Astrocyte (in vitro differentiated cells and primary cell): ENCODE measurements around the gene CRNKL1. TPM values are rescaled to one million over a fixed set of nuclear protein-coding genes. Genes with fewer than 3 reads are reported as not detected.

Experiments used
- DNase-seq: peaks from one replicate; pipeline ENCODE4 v3.0.0-alpha.2; 2010; ENCODE audit warnings: low read depth
- FAIRE-seq: peaks from 2 replicates; lab custom pipeline; 2011; peaks lifted over from hg19 to GRCh38; lab: Jason Lieb, UNC
- H2AFZ ChIP-seq: 2 replicates; pipeline ENCODE4 v1.6.0; 2012; ENCODE audit warnings: low read depth, low read length, inconsistent platforms
- H3K27ac ChIP-seq: 2 replicates; pipeline ENCODE4 v1.5.1; 2011; ENCODE audit warnings: low read depth, low read length, inconsistent platforms
- H3K27me3 ChIP-seq: 2 replicates; pipeline ENCODE4 v1.6.0; 2011; ENCODE audit warnings: low read length, inconsistent platforms; ENCODE audit not compliant: insufficient read depth
- H3K36me3 ChIP-seq: 2 replicates; pipeline ENCODE4 v1.5.1; 2011; ENCODE audit warnings: low read length, inconsistent platforms; ENCODE audit not compliant: insufficient read depth
- H3K4me1 ChIP-seq: 2 replicates; pipeline ENCODE4 v1.5.1; 2011; ENCODE audit warnings: low read length, inconsistent platforms; ENCODE audit not compliant: insufficient read depth
- H3K4me2 ChIP-seq: 2 replicates; pipeline ENCODE4 v1.6.0; 2012; ENCODE audit warnings: low read length, inconsistent platforms
- H3K4me3 ChIP-seq: 2 replicates; pipeline ENCODE4 v1.5.1; 2011; ENCODE audit warnings: low read depth, mild to moderate bottlenecking, low read length, inconsistent platforms; ENCODE audit not compliant: insufficient read depth
- H3K79me2 ChIP-seq: 2 replicates; pipeline ENCODE4 v1.6.0; 2012; ENCODE audit warnings: mild to moderate bottlenecking, low read length, inconsistent platforms; ENCODE audit not compliant: insufficient read depth
- H3K9ac ChIP-seq: 2 replicates; pipeline ENCODE4 v1.6.0; 2012; ENCODE audit warnings: mild to moderate bottlenecking, low read length, inconsistent platforms
- H3K9me3 ChIP-seq: 2 replicates; pipeline ENCODE4 v1.5.1; 2012; ENCODE audit warnings: low read depth, mild to moderate bottlenecking, low read length, inconsistent platforms; ENCODE audit not compliant: insufficient read depth
- H4K20me1 ChIP-seq: 2 replicates; pipeline ENCODE4 v1.6.0; 2012; ENCODE audit warnings: low read length, inconsistent platforms; ENCODE audit not compliant: insufficient read depth
- H3K27ac Mint-ChIP-seq: one replicate; pipeline ENCODE4 v1.8.0; 2021; ENCODE audit warnings: mild to moderate bottlenecking, mixed read lengths; ENCODE audit not compliant: unreplicated experiment
- H3K27me3 Mint-ChIP-seq: one replicate; pipeline ENCODE4 v1.8.0; 2021; ENCODE audit warnings: low read depth, mixed read lengths; ENCODE audit not compliant: unreplicated experiment
- H3K36me3 Mint-ChIP-seq: one replicate; pipeline ENCODE4 v1.8.0; 2021; ENCODE audit warnings: low read depth, mixed read lengths; ENCODE audit not compliant: unreplicated experiment
- H3K4me1 Mint-ChIP-seq: one replicate; pipeline ENCODE4 v1.8.0; 2021; ENCODE audit warnings: low read depth, mixed read lengths; ENCODE audit not compliant: unreplicated experiment
- H3K4me3 Mint-ChIP-seq: one replicate; pipeline ENCODE4 v1.8.0; 2021; ENCODE audit warnings: mild to moderate bottlenecking, moderate library complexity, mixed read lengths; ENCODE audit not compliant: unreplicated experiment
- H3K9me3 Mint-ChIP-seq: one replicate; pipeline ENCODE4 v1.8.0; 2021; ENCODE audit warnings: mild to moderate bottlenecking, mixed read lengths; ENCODE audit not compliant: unreplicated experiment
- CTCF ChIP-seq: IDR thresholded peaks from 2 replicates; pipeline ENCODE4 v1.5.1; 2011; ENCODE audit warnings: low read depth, mild to moderate bottlenecking, inconsistent platforms, low read length, moderate library complexity; ENCODE audit not compliant: insufficient read depth
- EZH2 ChIP-seq: IDR thresholded peaks from 2 replicates; pipeline ENCODE4 v1.6.1; 2012; ENCODE audit warnings: mild to moderate bottlenecking, low read length, inconsistent platforms; ENCODE audit not compliant: insufficient read depth
- total RNA-seq: library from RNA; stranded (reverse); gene quantifications from 2 replicates; pipeline ENCODE4 v1.2.1, GENCODE V29; 2021

Gene CRNKL1
- total RNA-seq, 1 donor from 2014 or later, result 20.2 TPM

GRCh38 chr20:20083807-20084206 is 31.5 kb upstream of the CRNKL1 start:
- Histone ChIP-seq H3K27ac (no peak overlapping the region), H3K79me2 (no peaks in the 10 kb centered on the region), H4K20me1 (no peaks in the 10 kb centered on the region), H2AFZ (no peak overlapping the region), H3K9me3 (no peaks in the 10 kb centered on the region), H3K4me1 (no peaks in the 10 kb centered on the region), H3K36me3 (no peaks in the 10 kb centered on the region), H3K4me3 (no peak overlapping the region), H3K9ac (no peak overlapping the region), H3K27me3 (peaks cover 4% of the 10 kb centered on the region), H3K4me2 (no peak overlapping the region)
- Mint-ChIP-seq H3K4me1 (no peaks in the 10 kb centered on the region), H3K4me3 (no peak overlapping the region), H3K36me3 (no peaks in the 10 kb centered on the region), H3K27ac (no peak overlapping the region), H3K9me3 (no peaks in the 10 kb centered on the region), H3K27me3 (peaks cover 26% of the 10 kb centered on the region)
- TF ChIP-seq CTCF, result peak; percentile 31
- TF ChIP-seq EZH2, result no peak
- DNase-seq (peak; percentile 11), FAIRE-seq (peak; percentile 79)

- H2AFZ ChIP-seq, result no peak overlapping the region
These were observed 27.0 kb upstream of the CRNKL1 start for GRCh38 chr20:20079102-20079784.

More at GRCh38 chr20:20079102-20079784, 27.0 kb upstream of the CRNKL1 start:
- no peak for FAIRE-seq
- Histone ChIP-seq H3K36me3 (no peaks in the 10 kb centered on the region), H3K4me1 (no peaks in the 10 kb centered on the region), H3K27ac (no peak overlapping the region), H4K20me1 (no peaks in the 10 kb centered on the region), H3K9ac (no peak overlapping the region), H3K9me3 (no peaks in the 10 kb centered on the region), H3K4me2 (no peak overlapping the region), H3K79me2 (no peaks in the 10 kb centered on the region), H3K4me3 (no peak overlapping the region), H3K27me3 (peaks cover 5% of the 10 kb centered on the region)
- peaks cover 18% of the 10 kb centered on the region for H3K27me3 Mint-ChIP-seq
- H3K9me3 Mint-ChIP-seq, result no peaks in the 10 kb centered on the region
- no peak for DNase-seq
- H3K4me3 Mint-ChIP-seq, result no peak overlapping the region
- no peak for TF ChIP-seq CTCF
- no peak for TF ChIP-seq EZH2
- H3K27ac Mint-ChIP-seq, result no peak overlapping the region
- no peaks in the 10 kb centered on the region for H3K36me3 Mint-ChIP-seq
- no peaks in the 10 kb centered on the region for H3K4me1 Mint-ChIP-seq
